ENCODE results near the gene TOMM20. TPM values are rescaled to one million over a fixed set of nuclear protein-coding genes. Genes with fewer than 3 reads are reported as not detected.

Gene TOMM20
- total RNA-seq, 1 experiment from 2014 or later, result 101 TPM

DNA sequence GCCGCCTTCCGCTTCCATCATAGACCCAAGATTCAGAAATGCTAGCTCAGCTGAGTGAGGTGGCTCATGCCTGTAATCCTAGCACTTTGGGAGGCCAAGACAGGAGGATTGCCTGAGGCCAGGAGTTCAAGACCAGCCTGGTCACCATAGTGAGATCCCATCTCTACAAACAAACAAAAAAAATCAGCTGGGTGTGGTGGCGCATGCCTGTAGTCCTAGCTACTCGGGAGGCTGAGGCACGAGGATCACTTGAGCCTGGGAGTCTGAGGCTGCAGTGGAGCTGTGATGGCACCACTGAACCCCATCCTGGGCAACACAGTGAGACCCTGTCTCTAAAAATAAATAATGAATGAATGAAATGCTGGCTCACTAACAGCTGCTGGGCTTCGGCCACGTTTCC, 39.7 kb downstream of the TOMM20 start:
- Histone ChIP-seq H3K36me3 (ENCODE audit: control insufficient read depth, insufficient read depth, low read length) (no peaks in the 10 kb centered on the region), H3K4me3 (ENCODE audit: low read depth in 2 of 2, low read length in 2 of 2) (no peak overlapping the region), H3K27ac (ENCODE audit: low read length) (peak overlapping the region; percentile 65), H3K4me1 (ENCODE audit: control insufficient read depth, insufficient read depth, low read length) (peaks cover 50% of the 10 kb centered on the region), H3K27me3 (ENCODE audit: control insufficient read depth, insufficient read depth, low read length) (no peaks in the 10 kb centered on the region), H3K9me3 (ENCODE audit: control insufficient read depth, insufficient read depth, low read depth, low read length) (no peaks in the 10 kb centered on the region)
- POLR2A ChIA-PET, result interaction anchor here (0.6 kb wide), 1 partner anchor 462 kb away, joined by 7 read pairs; no protein-coding TSS in a partner anchor
- in situ Hi-C loops (cut with HindIII; ENCODE audit: low pct_unique_long_range_greater_than_20kb, low sequenced_read_pairs), result no loop called here
- no peak for TF ChIP-seq TCF7L2 (IDR thresholded peaks at IDR 0.05; ENCODE audit: low read depth, low read length)
- TF ChIP-seq, protein P1, sequence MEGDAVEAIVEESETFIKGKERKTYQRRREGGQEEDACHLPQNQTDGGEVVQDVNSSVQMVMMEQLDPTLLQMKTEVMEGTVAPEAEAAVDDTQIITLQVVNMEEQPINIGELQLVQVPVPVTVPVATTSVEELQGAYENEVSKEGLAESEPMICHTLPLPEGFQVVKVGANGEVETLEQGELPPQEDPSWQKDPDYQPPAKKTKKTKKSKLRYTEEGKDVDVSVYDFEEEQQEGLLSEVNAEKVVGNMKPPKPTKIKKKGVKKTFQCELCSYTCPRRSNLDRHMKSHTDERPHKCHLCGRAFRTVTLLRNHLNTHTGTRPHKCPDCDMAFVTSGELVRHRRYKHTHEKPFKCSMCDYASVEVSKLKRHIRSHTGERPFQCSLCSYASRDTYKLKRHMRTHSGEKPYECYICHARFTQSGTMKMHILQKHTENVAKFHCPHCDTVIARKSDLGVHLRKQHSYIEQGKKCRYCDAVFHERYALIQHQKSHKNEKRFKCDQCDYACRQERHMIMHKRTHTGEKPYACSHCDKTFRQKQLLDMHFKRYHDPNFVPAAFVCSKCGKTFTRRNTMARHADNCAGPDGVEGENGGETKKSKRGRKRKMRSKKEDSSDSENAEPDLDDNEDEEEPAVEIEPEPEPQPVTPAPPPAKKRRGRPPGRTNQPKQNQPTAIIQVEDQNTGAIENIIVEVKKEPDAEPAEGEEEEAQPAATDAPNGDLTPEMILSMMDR (IDR thresholded peaks at IDR 0.05), result no peak
- BruUV-seq (replicated peaks), result no TSS peak
- CTCF ChIA-PET, result interaction anchor here (1.2 kb wide), 1 partner anchor 589 kb away, joined by 3 read pairs; no protein-coding TSS in a partner anchor
- ATAC-seq, result no peak
- DNase-seq (ENCODE audit: low read depth, low spot score), result no peak
- intact Hi-C loops (cut with micrococcal nuclease; ENCODE audit: unreplicated experiment), result no loop called here

DNA sequence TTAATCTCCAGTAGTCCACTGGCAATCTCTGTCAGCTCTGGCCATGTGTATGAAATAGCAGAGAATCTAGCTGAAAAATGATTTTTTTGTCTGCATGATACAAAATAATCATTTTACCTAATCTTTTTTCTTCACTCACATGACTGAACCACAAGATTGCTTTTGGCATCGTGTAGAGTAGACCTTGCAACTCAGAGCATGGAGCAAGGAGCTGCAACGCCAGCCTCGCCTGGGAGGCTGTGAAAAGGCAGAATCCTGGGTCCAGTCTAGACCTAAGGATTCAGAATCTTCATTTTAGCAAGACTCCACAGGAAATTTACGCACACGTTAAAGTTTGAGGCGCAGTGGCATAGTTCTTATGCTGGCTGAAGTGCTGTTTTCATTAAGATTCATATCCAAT, 40.2 kb downstream of the TOMM20 start:
- Histone ChIP-seq H3K36me3 (ENCODE audit: control insufficient read depth, insufficient read depth, low read length) (no peaks in the 10 kb centered on the region), H3K27me3 (ENCODE audit: control insufficient read depth, insufficient read depth, low read length) (no peaks in the 10 kb centered on the region), H3K4me3 (ENCODE audit: low read depth in 2 of 2, low read length in 2 of 2) (no peak overlapping the region), H3K9me3 (ENCODE audit: control insufficient read depth, insufficient read depth, low read depth, low read length) (no peaks in the 10 kb centered on the region), H3K27ac (ENCODE audit: low read length) (peak overlapping the region; percentile 65), H3K4me1 (ENCODE audit: control insufficient read depth, insufficient read depth, low read length) (peaks cover 51% of the 10 kb centered on the region)
- ATAC-seq, result no peak
- in situ Hi-C loops (cut with HindIII; ENCODE audit: low pct_unique_long_range_greater_than_20kb, low sequenced_read_pairs) (no loop called here), intact Hi-C loops (cut with micrococcal nuclease; ENCODE audit: unreplicated experiment) (no loop called here)
- no peak for DNase-seq (ENCODE audit: low read depth, low spot score)
- BruUV-seq (replicated peaks), result no TSS peak
- CTCF ChIA-PET, result interaction anchor here (1.2 kb wide), 1 partner anchor 589 kb away, joined by 3 read pairs; no protein-coding TSS in a partner anchor
- POLR2A ChIA-PET, result no interaction called here
- TF ChIP-seq, protein P2, sequence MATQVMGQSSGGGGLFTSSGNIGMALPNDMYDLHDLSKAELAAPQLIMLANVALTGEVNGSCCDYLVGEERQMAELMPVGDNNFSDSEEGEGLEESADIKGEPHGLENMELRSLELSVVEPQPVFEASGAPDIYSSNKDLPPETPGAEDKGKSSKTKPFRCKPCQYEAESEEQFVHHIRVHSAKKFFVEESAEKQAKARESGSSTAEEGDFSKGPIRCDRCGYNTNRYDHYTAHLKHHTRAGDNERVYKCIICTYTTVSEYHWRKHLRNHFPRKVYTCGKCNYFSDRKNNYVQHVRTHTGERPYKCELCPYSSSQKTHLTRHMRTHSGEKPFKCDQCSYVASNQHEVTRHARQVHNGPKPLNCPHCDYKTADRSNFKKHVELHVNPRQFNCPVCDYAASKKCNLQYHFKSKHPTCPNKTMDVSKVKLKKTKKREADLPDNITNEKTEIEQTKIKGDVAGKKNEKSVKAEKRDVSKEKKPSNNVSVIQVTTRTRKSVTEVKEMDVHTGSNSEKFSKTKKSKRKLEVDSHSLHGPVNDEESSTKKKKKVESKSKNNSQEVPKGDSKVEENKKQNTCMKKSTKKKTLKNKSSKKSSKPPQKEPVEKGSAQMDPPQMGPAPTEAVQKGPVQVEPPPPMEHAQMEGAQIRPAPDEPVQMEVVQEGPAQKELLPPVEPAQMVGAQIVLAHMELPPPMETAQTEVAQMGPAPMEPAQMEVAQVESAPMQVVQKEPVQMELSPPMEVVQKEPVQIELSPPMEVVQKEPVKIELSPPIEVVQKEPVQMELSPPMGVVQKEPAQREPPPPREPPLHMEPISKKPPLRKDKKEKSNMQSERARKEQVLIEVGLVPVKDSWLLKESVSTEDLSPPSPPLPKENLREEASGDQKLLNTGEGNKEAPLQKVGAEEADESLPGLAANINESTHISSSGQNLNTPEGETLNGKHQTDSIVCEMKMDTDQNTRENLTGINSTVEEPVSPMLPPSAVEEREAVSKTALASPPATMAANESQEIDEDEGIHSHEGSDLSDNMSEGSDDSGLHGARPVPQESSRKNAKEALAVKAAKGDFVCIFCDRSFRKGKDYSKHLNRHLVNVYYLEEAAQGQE (IDR thresholded peaks at IDR 0.05; ENCODE audit: insufficient read depth in 1 of 2, low read depth in 2 of 2, low read length in 1 of 2), result no peak
- TF ChIP-seq, protein P1 (IDR thresholded peaks at IDR 0.05), result no peak
- TF ChIP-seq SIN3A (IDR thresholded peaks at IDR 0.05; ENCODE audit: borderline replicate concordance, insufficient read depth, low read depth, low read length) (no peak), TCF7L2 (IDR thresholded peaks at IDR 0.05; ENCODE audit: low read depth, low read length) (no peak), POLR2AphosphoS5 (IDR thresholded peaks at IDR 0.05; ENCODE audit: low read depth, low read length) (no peak)
